Measurements from ENCODE around the gene DMBT1. TPM values are rescaled to one million over a fixed set of nuclear protein-coding genes. Genes with fewer than 3 reads are reported as not detected.

DMBT1 gene
- total and polyA plus RNA-seq, 2 experiments from 2014 or later: not detected

- DNase-seq (ENCODE audit: low read depth in 1 of 2, low spot score in 1 of 2): no peak
- Histone ChIP-seq H3K4me1 (ENCODE audit: low read depth) (peaks cover 6% of the 10 kb centered on the region), H3K36me3 (no peaks in the 10 kb centered on the region), H3K4me3 (no peak overlapping the region), H3K27ac (no peak overlapping the region), H3K27me3 (no peaks in the 10 kb centered on the region), H3K9me3 (ENCODE audit: low read depth) (no peaks in the 10 kb centered on the region)
- TF ChIP-seq CTCF (IDR thresholded peaks at IDR 0.05; ENCODE audit: low read depth, low read length): no peak
Measured at GRCh38 chr10:122558452-122558851, 2.1 kb upstream of the DMBT1 start.

- no peak for DNase-seq (ENCODE audit: low read depth in 1 of 2, low spot score in 1 of 2)
Measured at GRCh38 chr10:122559228-122559627, 1.3 kb upstream of the DMBT1 start.

GRCh38 chr10:122561212-122561611, 658 bp downstream of the DMBT1 start:
- H3K36me3 ChIP-seq: no peaks in the 10 kb centered on the region
- H3K4me3 ChIP-seq: no peak overlapping the region
- no peaks in the 10 kb centered on the region for H3K27me3 ChIP-seq
- peak in 1 of 2 donors; percentile 39 for DNase-seq (ENCODE audit: low read depth in 1 of 2, low spot score in 1 of 2)
- no peak for TF ChIP-seq CTCF (IDR thresholded peaks at IDR 0.05; ENCODE audit: low read depth, low read length)
- no peaks in the 10 kb centered on the region for H3K9me3 ChIP-seq (ENCODE audit: low read depth)
- H3K4me1 ChIP-seq (ENCODE audit: low read depth): peaks cover 6% of the 10 kb centered on the region
- no peak overlapping the region for H3K27ac ChIP-seq

More at GRCh38 chr10:122559228-122559627, 1.3 kb upstream of the DMBT1 start:
- Histone ChIP-seq H3K4me1 (ENCODE audit: low read depth) (peaks cover 6% of the 10 kb centered on the region), H3K9me3 (ENCODE audit: low read depth) (no peaks in the 10 kb centered on the region), H3K4me3 (no peak overlapping the region), H3K27ac (no peak overlapping the region), H3K27me3 (no peaks in the 10 kb centered on the region), H3K36me3 (no peaks in the 10 kb centered on the region)
- no peak for TF ChIP-seq CTCF (IDR thresholded peaks at IDR 0.05; ENCODE audit: low read depth, low read length)

GRCh38 chr10:122561792-122562191, 1.2 kb downstream of the DMBT1 start:
- H3K4me3 ChIP-seq: no peak overlapping the region
- H3K27ac ChIP-seq: no peak overlapping the region
- H3K9me3 ChIP-seq (ENCODE audit: low read depth): no peaks in the 10 kb centered on the region
- no peak for DNase-seq (ENCODE audit: low read depth in 1 of 2, low spot score in 1 of 2)
- no peaks in the 10 kb centered on the region for H3K36me3 ChIP-seq
- peaks cover 6% of the 10 kb centered on the region for H3K4me1 ChIP-seq (ENCODE audit: low read depth)
- no peak for TF ChIP-seq CTCF (IDR thresholded peaks at IDR 0.05; ENCODE audit: low read depth, low read length)
- H3K27me3 ChIP-seq: no peaks in the 10 kb centered on the region

GRCh38 chr10:122564980-122565379, 4.4 kb downstream of the DMBT1 start:
- no peak overlapping the region for H3K27ac ChIP-seq
- H3K27me3 ChIP-seq: no peaks in the 10 kb centered on the region
- no peak overlapping the region for H3K4me3 ChIP-seq
- no peak for TF ChIP-seq CTCF (IDR thresholded peaks at IDR 0.05; ENCODE audit: low read depth, low read length)
- peaks cover 6% of the 10 kb centered on the region for H3K4me1 ChIP-seq (ENCODE audit: low read depth)
- H3K9me3 ChIP-seq (ENCODE audit: low read depth): no peaks in the 10 kb centered on the region
- no peaks in the 10 kb centered on the region for H3K36me3 ChIP-seq
- DNase-seq (ENCODE audit: low read depth in 1 of 2, low spot score in 1 of 2): no peak

- H3K4me1 ChIP-seq (ENCODE audit: low read depth): peaks cover 4% of the 10 kb centered on the region
- H3K36me3 ChIP-seq: no peaks in the 10 kb centered on the region
- H3K27ac ChIP-seq: no peak overlapping the region
- no peaks in the 10 kb centered on the region for H3K27me3 ChIP-seq
- no peak overlapping the region for H3K4me3 ChIP-seq
- H3K9me3 ChIP-seq (ENCODE audit: low read depth): no peaks in the 10 kb centered on the region
- peak; percentile 85 to 91 for DNase-seq (ENCODE audit: low read depth in 1 of 2, low spot score in 1 of 2)
- TF ChIP-seq CTCF (IDR thresholded peaks at IDR 0.05; ENCODE audit: low read depth, low read length): peak; percentile 87
Measured at GRCh38 chr10:122565766-122566206, 5.2 kb downstream of the DMBT1 start.

All from cardiac muscle cell (in vitro differentiated cells and primary cell).